Endothelial cell of umbilical vein (primary cell): ENCODE data around the gene SLC1A6. TPM values are rescaled to one million over a fixed set of nuclear protein-coding genes. Genes with fewer than 3 reads are reported as not detected.

ENCODE experiments used
- BruUV-seq: library from RNA; stranded (reverse); fragments of 400-500 nt; replicated peaks from 2 replicates; lab custom pipeline; 2021; lab: Mats Ljungman, UMichigan
- CTCF ChIA-PET: fragments of 300-600, 350-600 bp; sonication (Branson Sonifier 250); formaldehyde crosslinking; loops from one replicate; lab custom pipeline; 2021; ENCODE audit warnings: antibody characterized with exemption, inconsistent platforms; lab: Charles Lee
- POLR2A ChIA-PET: fragments of 300-600, 350-600 bp; sonication (Branson Sonifier 250); formaldehyde crosslinking; loops from one replicate; lab custom pipeline; 2021; ENCODE audit warnings: antibody characterized with exemption, inconsistent platforms; lab: Charles Lee
- DNase-seq: peaks from one replicate; pipeline ENCODE4 v3.0.0-alpha.2; 2011; ENCODE audit warnings: low read depth, low spot score
- FAIRE-seq: peaks from 2 replicates; lab custom pipeline; 2011; peaks lifted over from hg19 to GRCh38; lab: Jason Lieb, UNC
- H2AFZ ChIP-seq: 2 replicates; pipeline ENCODE4 v1.6.0; 2012; ENCODE audit warnings: low read depth, low read length, control low read depth, inconsistent platforms
- H3K27ac ChIP-seq: 2 replicates; pipeline ENCODE4 v1.5.1; 2011; ENCODE audit warnings: low read depth, mild to moderate bottlenecking, control low read depth, low read length, moderate library complexity; ENCODE audit not compliant: insufficient read depth
- H3K27me3 ChIP-seq, 2 experiments: 2 replicates each; pipeline versions ENCODE4 v1.6.0 to v1.6.1; 2011; ENCODE audit warnings: low read length in 2 of 2, mixed read lengths in 1 of 2; ENCODE audit not compliant: control insufficient read depth in 2 of 2, insufficient read depth in 2 of 2
- H3K36me3 ChIP-seq, 2 experiments: 2 replicates in 1 of 2; 3 replicates in 1 of 2; pipeline ENCODE4 v1.5.1; 2011; ENCODE audit warnings: low read length in 2 of 2, mild to moderate bottlenecking in 1 of 2, moderate library complexity in 1 of 2; ENCODE audit not compliant: control insufficient read depth in 2 of 2, insufficient read depth in 2 of 2; ENCODE audit errors: extremely low read depth in 1 of 2
- H3K4me1 ChIP-seq: 3 replicates; pipeline ENCODE4 v1.5.1; 2011; ENCODE audit warnings: mild to moderate bottlenecking, low read length; ENCODE audit not compliant: control insufficient read depth, insufficient read depth; ENCODE audit errors: extremely low read depth
- H3K4me2 ChIP-seq: 2 replicates; pipeline ENCODE4 v1.6.1; 2011; ENCODE audit warnings: low read length, control low read depth, mixed read lengths; ENCODE audit not compliant: insufficient read depth
- H3K4me3 ChIP-seq, 3 experiments: fragments of 200-600 bp in 1 of 3; sonication (generic), shearing (Covaris generic) in 1 of 3; replicated peaks in 1 of 3; 2 replicates each; pipeline ENCODE4 v1.5.1; 2011 to 2016; ENCODE audit warnings: control low read depth in 3 of 3, low read length in 3 of 3, mild to moderate bottlenecking in 2 of 3, inconsistent platforms in 1 of 3, low read depth in 1 of 3, moderate library complexity in 1 of 3; ENCODE audit not compliant: insufficient read depth in 1 of 3
- H3K79me2 ChIP-seq: 2 replicates; pipeline ENCODE4 v1.6.0; 2012; ENCODE audit warnings: low read length, inconsistent platforms; ENCODE audit not compliant: control insufficient read depth, insufficient read depth
- H3K9ac ChIP-seq: replicated peaks from 2 replicates; pipeline ENCODE3; 2011; ENCODE audit warnings: low read length, control low read depth; ENCODE audit not compliant: insufficient read depth; ENCODE audit errors: extremely low read depth
- H3K9me1 ChIP-seq: replicated peaks from 3 replicates; pipeline ENCODE4 v1.6.0; 2011; ENCODE audit warnings: mild to moderate bottlenecking, low read length; ENCODE audit not compliant: control insufficient read depth, insufficient read depth; ENCODE audit errors: extremely low read depth
- H3K9me3 ChIP-seq: replicated peaks from 2 replicates; pipeline ENCODE4 v1.5.1; 2012; ENCODE audit warnings: low read length, inconsistent platforms; ENCODE audit not compliant: control insufficient read depth, insufficient read depth
- H4K20me1 ChIP-seq: replicated peaks from 2 replicates; pipeline ENCODE3; 2011; ENCODE audit warnings: mild to moderate bottlenecking, low read length; ENCODE audit not compliant: control insufficient read depth, insufficient read depth; ENCODE audit errors: extremely low read depth
- EZH2 ChIP-seq: IDR thresholded peaks from 2 replicates; pipeline ENCODE4 v1.6.1; 2012; ENCODE audit warnings: borderline replicate concordance, low read depth, mild to moderate bottlenecking, moderate library complexity, low read length, inconsistent platforms; ENCODE audit not compliant: severe bottlenecking
- FOS ChIP-seq: IDR thresholded peaks from 2 replicates; pipeline ENCODE4 v1.6.1; 2011; ENCODE audit warnings: mild to moderate bottlenecking, low read length, moderate library complexity, borderline replicate concordance; ENCODE audit not compliant: insufficient read depth
- JUN ChIP-seq: IDR thresholded peaks from 2 replicates; pipeline ENCODE4 v1.6.1; 2011; ENCODE audit warnings: borderline replicate concordance, low read depth; ENCODE audit not compliant: insufficient read length, insufficient read depth
- MYC ChIP-seq: IDR thresholded peaks from one replicate; pipeline ENCODE4 v1.6.1; 2011; ENCODE audit warnings: mild to moderate bottlenecking, low read depth, low read length
- POLR2A ChIP-seq: IDR thresholded peaks from 2 replicates; pipeline ENCODE4 v1.6.1; 2012; ENCODE audit warnings: low read depth, mild to moderate bottlenecking, control low read depth, low read length
- POLR2AphosphoS5 ChIP-seq: IDR thresholded peaks from 2 replicates; pipeline ENCODE4 v1.6.1; 2012; ENCODE audit warnings: low read depth, mild to moderate bottlenecking, control low read depth, low read length, moderate library complexity; ENCODE audit not compliant: insufficient read depth
- dilution Hi-C: fragments of 300-500 bp; cut with MboI; formaldehyde crosslinking; loops from one replicate; pipeline ENCODE4 v1.15.0; 2019; ENCODE audit warnings: low sequenced_read_pairs; ENCODE audit not compliant: extremely low pct_ligation_motif_present
- intact Hi-C: fragments of 100-400 bp; cut with micrococcal nuclease; formaldehyde crosslinking; loops from one replicate; pipeline ENCODE4 v1.10.0; 2022
- polyA plus RNA-seq, 4 experiments: library from polyadenylated mRNA; depleted of rRNA in 3 of 4; stranded (reverse) in 3 of 4; unstranded in 1 of 4; fragments of >200 nt; gene quantifications; 2 replicates each; pipeline versions ENCODE4 v1.2.1 to v1.2.3, GENCODE V29; 2011 to 2012; ENCODE audit warnings: missing spikeins in 1 of 4
- total RNA-seq: library from RNA; stranded (reverse); gene quantifications from 2 replicates; pipeline ENCODE4 v1.2.3, GENCODE V29; 2021
- TF ChIP-seq, protein P1 (sequence below): IDR thresholded peaks from 2 replicates; pipeline ENCODE4 v1.6.1; 2011; ENCODE audit not compliant: insufficient read depth, insufficient read length
- TF ChIP-seq, protein P2 (sequence below), 2 donors: IDR thresholded peaks; 1 replicate in 1 of 2; 2 replicates in 1 of 2; pipeline ENCODE4 v1.5.1; 2011; ENCODE audit warnings: low read length in 2 of 2, mild to moderate bottlenecking in 2 of 2, moderate library complexity in 2 of 2, control low read depth in 1 of 2, inconsistent platforms in 1 of 2, low read depth in 1 of 2; ENCODE audit not compliant: insufficient read depth in 1 of 2; ENCODE audit errors: extremely low read depth in 1 of 2

Gene SLC1A6
- total and polyA plus RNA-seq, 2 donors (not counting 3 experiments of a cell fraction or from before 2014, with no cell fraction given): not detected

GRCh38 chr19:15025217-15025616, 45.6 kb upstream of the SLC1A6 start:
- ChIA-PET POLR2A (no interaction called here), CTCF (interaction anchor here (0.6 to 0.7 kb wide), 2 partner anchors 79 to 395 kb away, joined by 3 to 4 read pairs; no protein-coding TSS in a partner anchor)
- Histone ChIP-seq H3K27ac (no peak overlapping the region), H3K4me3 (no peak overlapping the region), H4K20me1 (no peaks in the 10 kb centered on the region), H2AFZ (no peak overlapping the region), H3K4me2 (no peak overlapping the region), H3K4me1 (no peaks in the 10 kb centered on the region), H3K9me3 (no peaks in the 10 kb centered on the region), H3K27me3 (no peaks in the 10 kb centered on the region), H3K79me2 (no peaks in the 10 kb centered on the region), H3K36me3 (no peaks in the 10 kb centered on the region), H3K9me1 (no peaks in the 10 kb centered on the region), H3K9ac (no peak overlapping the region)
- intact Hi-C loops (no loop called here), dilution Hi-C loops (no loop called here)
- DNase-seq (no peak), FAIRE-seq (no peak)
- no TSS peak for BruUV-seq
- TF ChIP-seq, protein P1, sequence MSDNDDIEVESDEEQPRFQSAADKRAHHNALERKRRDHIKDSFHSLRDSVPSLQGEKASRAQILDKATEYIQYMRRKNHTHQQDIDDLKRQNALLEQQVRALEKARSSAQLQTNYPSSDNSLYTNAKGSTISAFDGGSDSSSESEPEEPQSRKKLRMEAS: no peak
- TF ChIP-seq FOS: no peak
- no peak for TF ChIP-seq EZH2
- no peak for TF ChIP-seq JUN
- no peak for TF ChIP-seq POLR2AphosphoS5
- no peak for TF ChIP-seq POLR2A
- TF ChIP-seq MYC: no peak
- TF ChIP-seq, protein P2, sequence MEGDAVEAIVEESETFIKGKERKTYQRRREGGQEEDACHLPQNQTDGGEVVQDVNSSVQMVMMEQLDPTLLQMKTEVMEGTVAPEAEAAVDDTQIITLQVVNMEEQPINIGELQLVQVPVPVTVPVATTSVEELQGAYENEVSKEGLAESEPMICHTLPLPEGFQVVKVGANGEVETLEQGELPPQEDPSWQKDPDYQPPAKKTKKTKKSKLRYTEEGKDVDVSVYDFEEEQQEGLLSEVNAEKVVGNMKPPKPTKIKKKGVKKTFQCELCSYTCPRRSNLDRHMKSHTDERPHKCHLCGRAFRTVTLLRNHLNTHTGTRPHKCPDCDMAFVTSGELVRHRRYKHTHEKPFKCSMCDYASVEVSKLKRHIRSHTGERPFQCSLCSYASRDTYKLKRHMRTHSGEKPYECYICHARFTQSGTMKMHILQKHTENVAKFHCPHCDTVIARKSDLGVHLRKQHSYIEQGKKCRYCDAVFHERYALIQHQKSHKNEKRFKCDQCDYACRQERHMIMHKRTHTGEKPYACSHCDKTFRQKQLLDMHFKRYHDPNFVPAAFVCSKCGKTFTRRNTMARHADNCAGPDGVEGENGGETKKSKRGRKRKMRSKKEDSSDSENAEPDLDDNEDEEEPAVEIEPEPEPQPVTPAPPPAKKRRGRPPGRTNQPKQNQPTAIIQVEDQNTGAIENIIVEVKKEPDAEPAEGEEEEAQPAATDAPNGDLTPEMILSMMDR (IDR thresholded peaks at IDR 0.05; ENCODE audit: extremely low read depth in 1 of 2, insufficient read depth in 1 of 2, low read depth in 1 of 2, low read length in 2 of 2): peak in 1 of 2 donors; percentile 3
